GM12872 (cell line): ENCODE measurements around the gene ABHD5.

Experiments
- CTCF ChIP-seq: IDR thresholded peaks from 3 replicates; pipeline ENCODE4 v1.5.1; 2011; ENCODE audit warnings: low read depth, mild to moderate bottlenecking, low read length, moderate library complexity; ENCODE audit not compliant: insufficient read depth

ABHD5 gene

GRCh38 chr3:43686333-43686699 is 4.4 kb upstream of the ABHD5 start:
- TF ChIP-seq CTCF, result no peak

- TF ChIP-seq CTCF, result no peak
Observed at GRCh38 chr3:43686700-43687498, 3.8 kb upstream of the ABHD5 start.

- no peak for TF ChIP-seq CTCF
Observed at GRCh38 chr3:43687499-43687811, 3.3 kb upstream of the ABHD5 start.

GRCh38 chr3:43688245-43688650 is 2.5 kb upstream of the ABHD5 start:
- no peak for TF ChIP-seq CTCF

- TF ChIP-seq CTCF, result no peak
Observed at GRCh38 chr3:43689166-43689565, 1.6 kb upstream of the ABHD5 start.

GRCh38 chr3:43689766-43690399 is 855 bp upstream of the ABHD5 start:
- TF ChIP-seq CTCF, result no peak

GRCh38 chr3:43691120-43691995 is 620 bp downstream of the ABHD5 start:
- TF ChIP-seq CTCF, result no peak
